ENCODE measurements around the gene CELSR3. TPM values are rescaled to one million over a fixed set of nuclear protein-coding genes. Genes with fewer than 3 reads are reported as not detected.
A peak's percentile ranks its signal among the peaks of the same experiment; 100 is the strongest.

Gene CELSR3
- total RNA-seq, 2 experiments from 2014 or later = 4.9 to 5.0 TPM

DNA sequence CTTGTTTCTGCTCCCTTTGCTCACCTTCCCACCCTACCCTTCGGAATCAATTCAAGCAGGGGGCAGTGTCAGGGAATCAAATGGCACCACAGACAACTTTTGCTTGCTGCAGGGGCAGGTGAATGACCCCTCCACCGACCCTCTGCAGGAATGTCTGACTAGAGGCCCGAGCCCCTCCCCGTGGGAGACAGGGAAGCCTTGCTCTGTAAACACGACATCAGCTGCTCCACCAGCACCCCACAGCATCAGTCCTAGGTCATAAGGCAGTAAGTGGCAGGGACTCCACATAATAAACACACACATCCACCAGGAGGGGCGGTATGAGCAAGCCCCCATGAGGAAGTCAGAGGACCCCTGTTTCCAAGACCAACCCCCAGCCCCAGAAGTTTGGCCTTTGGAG, 25.4 kb downstream of the CELSR3 start:
- peak overlapping the region; percentile 71 for H3K4me3 Mint-ChIP-seq
- ChIA-PET CTCF (no interaction called here), POLR2A (no interaction called here)

DNA sequence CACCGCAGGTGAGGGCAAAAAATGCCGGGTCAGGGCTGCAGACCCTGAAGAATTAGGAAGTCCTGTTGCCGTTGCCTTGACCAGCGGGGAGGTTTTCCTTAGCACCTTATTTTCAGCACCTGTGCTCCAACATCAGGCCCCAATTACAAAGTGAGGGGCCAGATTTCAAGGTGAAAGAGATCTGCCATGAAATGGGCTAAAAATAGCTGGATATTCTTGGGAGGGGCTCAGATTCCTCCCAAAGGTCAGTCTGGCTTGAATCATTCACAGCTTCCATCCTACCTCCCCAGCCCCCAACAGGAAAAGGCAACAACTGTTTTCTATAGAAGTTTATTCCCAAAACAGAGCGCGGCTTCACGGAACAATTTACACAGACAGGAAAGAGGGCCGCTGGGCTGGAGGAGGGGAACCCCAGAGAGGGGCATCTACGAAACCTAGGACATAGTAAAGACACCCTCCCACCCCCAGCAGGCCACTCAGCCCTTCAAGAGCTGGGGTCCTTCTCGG, 26.5 kb downstream of the CELSR3 start:
- TF ChIP-seq, protein P1, sequence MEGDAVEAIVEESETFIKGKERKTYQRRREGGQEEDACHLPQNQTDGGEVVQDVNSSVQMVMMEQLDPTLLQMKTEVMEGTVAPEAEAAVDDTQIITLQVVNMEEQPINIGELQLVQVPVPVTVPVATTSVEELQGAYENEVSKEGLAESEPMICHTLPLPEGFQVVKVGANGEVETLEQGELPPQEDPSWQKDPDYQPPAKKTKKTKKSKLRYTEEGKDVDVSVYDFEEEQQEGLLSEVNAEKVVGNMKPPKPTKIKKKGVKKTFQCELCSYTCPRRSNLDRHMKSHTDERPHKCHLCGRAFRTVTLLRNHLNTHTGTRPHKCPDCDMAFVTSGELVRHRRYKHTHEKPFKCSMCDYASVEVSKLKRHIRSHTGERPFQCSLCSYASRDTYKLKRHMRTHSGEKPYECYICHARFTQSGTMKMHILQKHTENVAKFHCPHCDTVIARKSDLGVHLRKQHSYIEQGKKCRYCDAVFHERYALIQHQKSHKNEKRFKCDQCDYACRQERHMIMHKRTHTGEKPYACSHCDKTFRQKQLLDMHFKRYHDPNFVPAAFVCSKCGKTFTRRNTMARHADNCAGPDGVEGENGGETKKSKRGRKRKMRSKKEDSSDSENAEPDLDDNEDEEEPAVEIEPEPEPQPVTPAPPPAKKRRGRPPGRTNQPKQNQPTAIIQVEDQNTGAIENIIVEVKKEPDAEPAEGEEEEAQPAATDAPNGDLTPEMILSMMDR (IDR thresholded peaks at IDR 0.05) = no peak
- no peaks in the 10 kb centered on the region for H3K27me3 ChIP-seq (ENCODE audit: control insufficient read depth in 1 of 2, insufficient read depth in 2 of 2, low read length in 2 of 2)
- H3K9me3 ChIP-seq (ENCODE audit: control insufficient read depth in 1 of 2, insufficient read depth in 1 of 2, low read length in 2 of 2) = no peaks in the 10 kb centered on the region
- Mint-ChIP-seq H3K4me1 (ENCODE audit: low read depth) (peaks cover 19% of the 10 kb centered on the region), H3K36me3 (ENCODE audit: low read depth) (peaks cover 4% of the 10 kb centered on the region), H3K4me3 (peak overlapping the region; percentile 88), H3K9me3 (no peaks in the 10 kb centered on the region), H3K27ac (no peak overlapping the region), H3K27me3 (no peaks in the 10 kb centered on the region)
- ATAC-seq (ENCODE audit: poor library complexity) = no peak
- H3K36me3 ChIP-seq (ENCODE audit: insufficient read depth, low read length) = no peaks in the 10 kb centered on the region
- H3K4me3 ChIP-seq (ENCODE audit: low read length) = peak overlapping the region; percentile 87
- intact Hi-C loops (cut with DNase I, micrococcal nuclease) = loop anchor here in 1 of 2 experiments (2.0 kb wide), 1 partner anchor 19 kb away; no protein-coding TSS in a partner anchor
- no peak for DNase-seq
- ChIA-PET POLR2A (interaction anchor here (0.6 to 1.5 kb wide), 6 partner anchors 10 to 458 kb away, joined by 3 to 5 read pairs (median 4); partner anchors contain the start of genes NCKIPSD and QRICH1), CTCF (interaction anchor here (0.7 to 1.3 kb wide), 4 partner anchors 25 to 458 kb away, joined by 3 to 5 read pairs (median 4); partner anchors contain the start of genes IP6K2, QRICH1 and SLC25A20)
- peaks cover 32% of the 10 kb centered on the region for H3K4me1 ChIP-seq (ENCODE audit: insufficient read depth, low read length)
- H3K27ac ChIP-seq (ENCODE audit: low read depth in 1 of 2, low read length in 2 of 2) = no peak overlapping the region

More for the DNA sequence above, 25.4 kb downstream of the CELSR3 start:
- H3K27ac Mint-ChIP-seq = no peak overlapping the region
- peaks cover 19% of the 10 kb centered on the region for H3K4me1 Mint-ChIP-seq (ENCODE audit: low read depth)
- no peak overlapping the region for H3K27ac ChIP-seq (ENCODE audit: low read depth in 1 of 2, low read length in 2 of 2)
- H3K9me3 ChIP-seq (ENCODE audit: control insufficient read depth in 1 of 2, insufficient read depth in 1 of 2, low read length in 2 of 2) = no peaks in the 10 kb centered on the region
- TF ChIP-seq, protein P1 (IDR thresholded peaks at IDR 0.05) = no peak
- no peak overlapping the region for H3K4me3 ChIP-seq (ENCODE audit: low read length)
- H3K27me3 Mint-ChIP-seq = no peaks in the 10 kb centered on the region
- peaks cover 32% of the 10 kb centered on the region for H3K4me1 ChIP-seq (ENCODE audit: insufficient read depth, low read length)
- DNase-seq = no peak
- H3K36me3 Mint-ChIP-seq (ENCODE audit: low read depth) = no peaks in the 10 kb centered on the region
- H3K36me3 ChIP-seq (ENCODE audit: insufficient read depth, low read length) = no peaks in the 10 kb centered on the region
- intact Hi-C loops (cut with DNase I, micrococcal nuclease) = loop anchor here in 1 of 2 experiments (2.0 kb wide), 1 partner anchor 17 kb away; no protein-coding TSS in a partner anchor
- no peak for ATAC-seq (ENCODE audit: poor library complexity)
- H3K9me3 Mint-ChIP-seq = no peaks in the 10 kb centered on the region
- no peaks in the 10 kb centered on the region for H3K27me3 ChIP-seq (ENCODE audit: control insufficient read depth in 1 of 2, insufficient read depth in 2 of 2, low read length in 2 of 2)

DNA sequence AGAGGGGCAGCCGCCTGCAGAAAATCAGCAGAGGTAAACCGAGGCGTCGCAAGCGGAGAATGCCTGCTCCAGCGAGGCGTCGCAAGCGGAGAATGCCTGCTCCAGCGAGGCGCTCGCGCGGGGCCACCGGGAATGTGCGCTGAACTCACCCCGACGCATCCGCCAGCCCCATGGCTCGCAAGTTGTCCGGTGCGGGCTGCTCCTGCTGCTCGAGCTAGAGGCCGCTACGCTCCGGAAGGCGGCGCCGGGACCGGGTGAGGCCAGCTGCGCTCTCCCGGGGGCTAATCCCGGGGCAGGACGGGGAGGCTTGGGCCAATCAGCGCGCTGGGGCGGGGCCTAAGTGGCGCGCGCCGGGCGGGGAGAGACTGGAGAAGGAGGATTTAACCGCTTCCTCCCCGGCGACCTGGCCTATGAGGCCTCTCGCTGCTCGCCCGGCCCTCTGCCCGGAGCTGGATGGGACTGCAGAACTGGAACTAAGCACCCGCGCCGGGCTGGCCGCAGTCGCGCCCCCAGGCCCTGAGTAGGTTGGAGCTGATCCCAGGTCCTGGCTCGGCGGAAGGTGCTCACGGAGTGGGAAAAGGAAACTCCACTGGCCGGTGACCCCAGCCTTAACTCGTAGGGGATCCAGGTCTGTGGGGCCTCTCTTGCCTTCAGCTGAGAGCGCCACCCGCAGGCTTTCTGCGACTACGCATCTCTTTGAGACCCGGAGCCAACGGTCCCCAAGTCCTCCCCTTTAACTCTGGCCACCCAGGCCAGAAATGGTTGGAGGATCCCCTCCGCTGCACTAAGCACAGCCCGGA, 27.3 kb downstream of the CELSR3 start, which contains the start of gene SLC26A6:
Gene SLC26A6, minus strand, starts transcription at position 240 of the 800 bp plus-strand sequence. Its CDS starts 68 bp downstream, at position 172.
- DNase-seq (peak; percentile 80 to 95 (median 94)), ATAC-seq (ENCODE audit: poor library complexity) (peak; percentile 98)
- no peaks in the 10 kb centered on the region for H3K9me3 Mint-ChIP-seq
- H3K4me3 Mint-ChIP-seq = peak within 1 kb of the TSS; percentile 88
- CTCF ChIA-PET = interaction anchor here (0.7 to 2.1 kb wide), 5 partner anchors 26 to 459 kb away, joined by 3 to 10 read pairs (median 4); partner anchors contain the start of genes IP6K2, QRICH1, SLC25A20 and UQCRC1
- Histone ChIP-seq H3K36me3 (ENCODE audit: insufficient read depth, low read length) (peaks cover 3% of the 10 kb centered on the region), H3K27ac (ENCODE audit: low read depth in 1 of 2, low read length in 2 of 2) (peak within 1 kb of the TSS in 1 of 2 donors; percentile 22), H3K4me1 (ENCODE audit: insufficient read depth, low read length) (peaks cover 32% of the 10 kb centered on the region), H3K27me3 (ENCODE audit: control insufficient read depth in 1 of 2, insufficient read depth in 2 of 2, low read length in 2 of 2) (no peaks in the 10 kb centered on the region), H3K4me3 (ENCODE audit: low read length) (peak within 1 kb of the TSS; percentile 87), H3K9me3 (ENCODE audit: control insufficient read depth in 1 of 2, insufficient read depth in 1 of 2, low read length in 2 of 2) (no peaks in the 10 kb centered on the region)
- H3K27ac Mint-ChIP-seq = no peak within 1 kb of the TSS
- peaks cover 4% of the 10 kb centered on the region for H3K36me3 Mint-ChIP-seq (ENCODE audit: low read depth)
- no peaks in the 10 kb centered on the region for H3K27me3 Mint-ChIP-seq
- peaks cover 19% of the 10 kb centered on the region for H3K4me1 Mint-ChIP-seq (ENCODE audit: low read depth)
- TF ChIP-seq, protein P1 (IDR thresholded peaks at IDR 0.05) = no peak
- POLR2A ChIA-PET = interaction anchor here (0.6 to 1.7 kb wide), 15 partner anchors 11 to 459 kb away, joined by 3 to 6 read pairs (median 4); partner anchors contain the start of genes CCDC51, CELSR3, NCKIPSD and NDUFAF3
- intact Hi-C loops (cut with DNase I, micrococcal nuclease) = loop anchor here (1.0 to 2.0 kb wide), 4 partner anchors 19 to 49 kb away; partner anchors contain the start of genes NCKIPSD (in 1 of the 2) and UQCRC1 (in 1 of the 2)
